ENCODE data around the gene ZNF780A.

- no peak for TF ChIP-seq CTCF (conservative IDR thresholded peaks at IDR 0.05; ENCODE audit: low read depth in 2 of 2)
- TF ChIP-seq EZH2phosphoT487 (IDR thresholded peaks at IDR 0.05; ENCODE audit: unreplicated experiment): no peak
Measured at GRCh38 chr19:40090241-40091204, at the start of gene ZNF780A.
